CD14-positive monocyte (primary cell): Measurements from ENCODE around the gene PAOX. TPM values are rescaled to one million over a fixed set of nuclear protein-coding genes. Genes with fewer than 3 reads are reported as not detected.

Experiments
- DNase-seq, 3 donors: peaks; one replicate each; pipeline ENCODE4 v3.0.0-alpha.2; 2011 to 2022
- H2AFZ ChIP-seq: 2 replicates; pipeline ENCODE4 v1.6.0; 2012; ENCODE audit warnings: mild to moderate bottlenecking, low read depth, low read length, inconsistent platforms; ENCODE audit not compliant: insufficient read depth, poor library complexity, severe bottlenecking
- H3K27ac ChIP-seq, 2 donors: 1 replicate in 1 of 2; 2 replicates in 1 of 2; pipeline ENCODE4 v1.5.1; 2012 to 2013; ENCODE audit warnings: low read length in 2 of 2, control low read depth in 1 of 2, inconsistent platforms in 1 of 2, low read depth in 1 of 2, mild to moderate bottlenecking in 1 of 2
- H3K27me3 ChIP-seq, 2 donors: one replicate each; pipeline versions ENCODE4 v1.6.0 to v1.6.1; 2011 to 2013; ENCODE audit warnings: low read length in 2 of 2; ENCODE audit not compliant: control insufficient read depth in 2 of 2, insufficient read depth in 2 of 2
- H3K36me3 ChIP-seq, 2 donors: replicated peaks in 1 of 2; 1 replicate in 1 of 2; 2 replicates in 1 of 2; pipeline versions ENCODE4 v1.5.1 to v1.6.1; 2012 to 2013; ENCODE audit warnings: low read length in 2 of 2, control low read depth in 1 of 2, inconsistent platforms in 1 of 2, mild to moderate bottlenecking in 1 of 2; ENCODE audit not compliant: insufficient read depth in 2 of 2, control insufficient read depth in 1 of 2
- H3K4me1 ChIP-seq, 2 donors: 1 replicate in 1 of 2; 2 replicates in 1 of 2; pipeline versions ENCODE4 v1.5.1 to v1.6.1; 2012 to 2013; ENCODE audit warnings: low read length in 2 of 2, control low read depth in 1 of 2, inconsistent platforms in 1 of 2, mild to moderate bottlenecking in 1 of 2, moderate library complexity in 1 of 2; ENCODE audit not compliant: insufficient read depth in 2 of 2, control insufficient read depth in 1 of 2
- H3K4me2 ChIP-seq: replicated peaks from 2 replicates; pipeline ENCODE3; 2012; ENCODE audit warnings: low read length, moderate library complexity, mild to moderate bottlenecking; ENCODE audit not compliant: poor library complexity, severe bottlenecking; ENCODE audit errors: extremely low read depth
- H3K4me3 ChIP-seq, 3 experiments: fragments of 200-600 bp in 1 of 3; sonication (generic) in 1 of 3; replicated peaks in 1 of 3; 1 replicate in 2 of 3; 2 replicates in 1 of 3; pipeline ENCODE4 v1.5.1; 2011 to 2013; ENCODE audit warnings: low read length in 3 of 3, mild to moderate bottlenecking in 3 of 3, control low read depth in 2 of 3, low read depth in 2 of 3, inconsistent platforms in 1 of 3, moderate library complexity in 1 of 3
- H3K79me2 ChIP-seq: 2 replicates; pipeline ENCODE4 v1.6.0; 2012; ENCODE audit warnings: mild to moderate bottlenecking, control low read depth, inconsistent platforms, low read length, moderate library complexity; ENCODE audit not compliant: insufficient read depth
- H3K9ac ChIP-seq: 2 replicates; pipeline ENCODE4 v1.6.0; 2017; ENCODE audit warnings: low read length, mild to moderate bottlenecking; ENCODE audit not compliant: insufficient read depth, poor library complexity, severe bottlenecking
- H3K9me3 ChIP-seq, 2 donors: replicated peaks in 1 of 2; 1 replicate in 1 of 2; 2 replicates in 1 of 2; pipeline versions ENCODE4 v1.5.1 to v1.6.1; 2012 to 2013; ENCODE audit warnings: low read length in 2 of 2, control low read depth in 1 of 2; ENCODE audit not compliant: control insufficient read depth in 1 of 2, insufficient read depth in 1 of 2
- H4K20me1 ChIP-seq: 2 replicates; pipeline ENCODE4 v1.6.0; 2012; ENCODE audit warnings: mild to moderate bottlenecking, low read length, control low read depth, moderate library complexity; ENCODE audit not compliant: insufficient read depth
- H3K27ac Mint-ChIP-seq, 7 donors: one replicate each; pipeline ENCODE4 v1.8.0; 2020; ENCODE audit warnings: mild to moderate bottlenecking in 7 of 7, mixed read lengths in 7 of 7, moderate library complexity in 6 of 7, inconsistent platforms in 2 of 7
- H3K27me3 Mint-ChIP-seq, 3 donors: one replicate each; pipeline ENCODE4 v1.8.0; 2021 to 2022; ENCODE audit warnings: low read depth in 3 of 3, mild to moderate bottlenecking in 3 of 3, mixed read lengths in 3 of 3, moderate library complexity in 3 of 3, inconsistent platforms in 1 of 3
- H3K36me3 Mint-ChIP-seq, 2 donors: one replicate each; pipeline ENCODE4 v1.8.0; 2020; ENCODE audit warnings: mixed read lengths in 2 of 2, inconsistent platforms in 1 of 2, mild to moderate bottlenecking in 1 of 2
- H3K4me1 Mint-ChIP-seq: one replicate; pipeline ENCODE4 v1.8.0; 2020; ENCODE audit warnings: mild to moderate bottlenecking, mixed read lengths
- H3K4me3 Mint-ChIP-seq, 2 donors: one replicate each; pipeline ENCODE4 v1.8.0; 2020; ENCODE audit warnings: mild to moderate bottlenecking in 2 of 2, mixed read lengths in 2 of 2, moderate library complexity in 1 of 2
- H3K9me3 Mint-ChIP-seq, 7 donors: one replicate each; pipeline ENCODE4 v1.8.0; 2020 to 2022; ENCODE audit warnings: mixed read lengths in 7 of 7, mild to moderate bottlenecking in 6 of 7, moderate library complexity in 6 of 7, inconsistent platforms in 2 of 7
- CTCF ChIP-seq: fragments of 200-600 bp; IDR thresholded peaks from one replicate; pipeline ENCODE4 v1.8.0; 2022; ENCODE audit warnings: antibody characterized with exemption, mild to moderate bottlenecking
- WGBS: methylation state at CpG from one replicate; pipeline ENCODE4 v1.1.5; 2013; ENCODE audit warnings: missing lambda C conversion rate; ENCODE audit not compliant: insufficient coverage; 5-methylcytosine and 5-hydroxymethylcytosine counted together
- intact Hi-C, 2 donors: fragments of 100-400 bp; cut with micrococcal nuclease; formaldehyde crosslinking; loops; one replicate each; pipeline versions ENCODE4 v1.15.0 to v1.15.1; 2023
- polyA plus RNA-seq, 3 donors: library from polyadenylated mRNA; depleted of rRNA in 1 of 3; unstranded in 2 of 3; stranded (reverse) in 1 of 3; fragments of 300-500 nt in 2 of 3; fragments of >200 nt in 1 of 3; fragmentation: Illumina TruSeq in 2 of 3; gene quantifications; 1 replicate in 2 of 3; 2 replicates in 1 of 3; pipeline ENCODE4 v1.2.3, GENCODE V29; 2012 to 2021

The PAOX gene
- polyA plus RNA-seq, 3 donors = 3.9 to 9.5 (median 9.3) TPM

GRCh38 chr10:133383551-133383950, 4.5 kb downstream of the PAOX start:
- no peak for TF ChIP-seq CTCF
- Mint-ChIP-seq H3K27ac (peak overlapping the region in 1 of 7 donors; percentile 41), H3K4me1 (peaks cover 25% of the 10 kb centered on the region), H3K27me3 (peaks cover 6 to 16% (median 9%) of the 10 kb centered on the region in 3 donors), H3K4me3 (no peak overlapping the region), H3K36me3 (peaks cover 18 to 25% of the 10 kb centered on the region in 2 donors), H3K9me3 (peaks cover 0 to 2% (median 0%) of the 10 kb centered on the region in 7 donors)
- Histone ChIP-seq H3K79me2 (no peaks in the 10 kb centered on the region), H3K9ac (no peak overlapping the region), H3K4me2 (no peak overlapping the region), H3K4me1 (peaks cover 24 to 33% of the 10 kb centered on the region in 2 donors), H2AFZ (no peak overlapping the region), H3K36me3 (no peaks in the 10 kb centered on the region), H3K27ac (no peak overlapping the region), H4K20me1 (no peaks in the 10 kb centered on the region), H3K9me3 (no peaks in the 10 kb centered on the region), H3K27me3 (peaks cover 0 to 4% of the 10 kb centered on the region in 2 donors), H3K4me3 (no peak overlapping the region)
- WGBS = 92% methylated on average over 2 of the region's 4 CpGs
- DNase-seq = no peak
- intact Hi-C loops = no loop called here

- H3K27me3 ChIP-seq = peaks cover 0 to 4% of the 10 kb centered on the region in 2 donors
- H3K9me3 Mint-ChIP-seq = peaks cover 0 to 2% (median 0%) of the 10 kb centered on the region in 7 donors
- no peak overlapping the region for H3K27ac Mint-ChIP-seq
- TF ChIP-seq CTCF = no peak
- no peak overlapping the region for H3K4me2 ChIP-seq
- peaks cover 6 to 16% (median 9%) of the 10 kb centered on the region in 3 donors for H3K27me3 Mint-ChIP-seq
- WGBS = 92% methylated on average over 13 of the region's 13 CpGs
- H3K36me3 Mint-ChIP-seq = peaks cover 18 to 25% of the 10 kb centered on the region in 2 donors
- H3K4me3 Mint-ChIP-seq = no peak overlapping the region
- intact Hi-C loops = no loop called here
- no peak for DNase-seq
- no peaks in the 10 kb centered on the region for H4K20me1 ChIP-seq
- H3K36me3 ChIP-seq = no peaks in the 10 kb centered on the region
- H3K4me3 ChIP-seq = no peak overlapping the region
- no peaks in the 10 kb centered on the region for H3K9me3 ChIP-seq
- no peak overlapping the region for H3K9ac ChIP-seq
- H3K4me1 Mint-ChIP-seq = peaks cover 30% of the 10 kb centered on the region
- no peak overlapping the region for H3K27ac ChIP-seq
- no peaks in the 10 kb centered on the region for H3K79me2 ChIP-seq
- peaks cover 29 to 35% of the 10 kb centered on the region in 2 donors for H3K4me1 ChIP-seq
- H2AFZ ChIP-seq = no peak overlapping the region
Observed at GRCh38 chr10:133384071-133384470, 5.0 kb downstream of the PAOX start.
